Measurements from ENCODE around the gene PGRMC2.

- TF ChIP-seq ZNF792 (tag by site-specific recombination; IDR thresholded peaks at IDR 0.05) (no peak), MZF1 (tag by site-specific recombination; IDR thresholded peaks at IDR 0.05; ENCODE audit: borderline replicate concordance) (no peak), ZNF24 (tag by site-specific recombination; IDR thresholded peaks at IDR 0.05) (no peak), ZNF501 (tag by site-specific recombination; IDR thresholded peaks at IDR 0.05) (no peak)
- TF ChIP-seq, protein P1, sequence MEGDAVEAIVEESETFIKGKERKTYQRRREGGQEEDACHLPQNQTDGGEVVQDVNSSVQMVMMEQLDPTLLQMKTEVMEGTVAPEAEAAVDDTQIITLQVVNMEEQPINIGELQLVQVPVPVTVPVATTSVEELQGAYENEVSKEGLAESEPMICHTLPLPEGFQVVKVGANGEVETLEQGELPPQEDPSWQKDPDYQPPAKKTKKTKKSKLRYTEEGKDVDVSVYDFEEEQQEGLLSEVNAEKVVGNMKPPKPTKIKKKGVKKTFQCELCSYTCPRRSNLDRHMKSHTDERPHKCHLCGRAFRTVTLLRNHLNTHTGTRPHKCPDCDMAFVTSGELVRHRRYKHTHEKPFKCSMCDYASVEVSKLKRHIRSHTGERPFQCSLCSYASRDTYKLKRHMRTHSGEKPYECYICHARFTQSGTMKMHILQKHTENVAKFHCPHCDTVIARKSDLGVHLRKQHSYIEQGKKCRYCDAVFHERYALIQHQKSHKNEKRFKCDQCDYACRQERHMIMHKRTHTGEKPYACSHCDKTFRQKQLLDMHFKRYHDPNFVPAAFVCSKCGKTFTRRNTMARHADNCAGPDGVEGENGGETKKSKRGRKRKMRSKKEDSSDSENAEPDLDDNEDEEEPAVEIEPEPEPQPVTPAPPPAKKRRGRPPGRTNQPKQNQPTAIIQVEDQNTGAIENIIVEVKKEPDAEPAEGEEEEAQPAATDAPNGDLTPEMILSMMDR (tag by site-specific recombination; IDR thresholded peaks at IDR 0.05): no peak
Observed at GRCh38 chr4:128249787-128250668, 37.6 kb downstream of the PGRMC2 start.
